ENCODE results near the gene EIF2B5. TPM values are rescaled to one million over a fixed set of nuclear protein-coding genes. Genes with fewer than 3 reads are reported as not detected.

Gene EIF2B5
- total RNA-seq, 4 donors from 2014 or later: 42.6 to 56.8 (median 53.4) TPM

GRCh38 chr3:184097556-184097955 lies 37.6 kb upstream of the EIF2B5 start:
- H3K36me3 ChIP-seq: no peaks in the 10 kb centered on the region
- no peaks in the 10 kb centered on the region for H3K4me1 ChIP-seq
- peaks cover 0 to 3% (median 0%) of the 10 kb centered on the region in 3 donors for H3K9me3 ChIP-seq
- peaks cover 0 to 11% (median 11%) of the 10 kb centered on the region in 3 donors for H3K27me3 ChIP-seq
- DNase-seq (no peak), ATAC-seq (no peak)
- in situ Hi-C loops (cut with MboI; ENCODE audit: low sequenced_read_pairs in 4 of 4) (no loop called here), intact Hi-C loops (cut with DNase I; ENCODE audit: low total_unique reads) (no loop called here)
- no peak overlapping the region for H3K4me3 ChIP-seq
- TF ChIP-seq POLR2A (IDR thresholded peaks at IDR 0.05) (no peak), CTCF (IDR thresholded peaks at IDR 0.05 in 4 of 5, conservative IDR thresholded peaks at IDR 0.05 in 1 of 5) (no peak)
- no peak overlapping the region for H3K27ac ChIP-seq

DNA sequence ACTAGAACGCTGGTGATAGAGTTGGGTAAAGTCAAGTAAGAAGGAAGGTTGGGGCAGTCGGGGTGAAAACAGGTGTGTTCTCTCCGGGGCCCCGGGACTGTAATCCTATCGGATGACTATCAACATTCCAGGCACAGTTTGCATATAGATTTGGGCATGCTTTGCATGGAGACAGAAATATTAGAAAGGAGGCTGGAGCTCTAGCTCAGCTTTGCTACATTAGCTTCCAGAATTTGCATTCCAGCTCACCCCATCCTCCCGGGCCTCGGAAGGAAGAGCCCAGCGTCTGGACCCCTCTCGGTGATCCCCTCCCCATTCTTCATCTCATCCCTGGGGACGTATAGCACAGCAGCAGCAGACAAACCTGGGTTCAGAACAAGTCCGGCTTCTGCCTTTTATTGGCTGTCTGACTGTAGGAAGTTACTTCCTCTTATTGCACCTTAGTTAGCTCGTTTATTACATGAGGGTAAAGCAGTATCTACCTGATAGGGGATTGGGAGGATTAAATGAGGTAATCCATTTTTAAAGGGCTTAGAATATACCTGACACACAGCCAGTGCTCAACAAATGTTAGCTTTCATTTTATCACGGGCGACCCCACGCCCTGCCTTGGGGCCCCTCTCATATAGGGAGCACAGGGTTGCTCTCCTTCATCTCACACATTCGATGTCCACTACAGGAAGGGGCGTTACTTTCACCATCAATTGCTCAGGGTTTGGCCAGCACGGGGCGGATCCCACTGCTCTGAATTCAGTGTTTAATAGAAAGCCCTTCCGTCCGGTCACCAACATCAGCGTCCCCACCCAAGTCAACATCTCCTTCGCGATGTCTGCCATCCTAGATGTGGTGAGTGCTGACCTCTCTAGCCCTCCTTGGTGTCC lies 35.1 kb upstream of the EIF2B5 start:
- no peaks in the 10 kb centered on the region for H3K4me1 ChIP-seq
- intact Hi-C loops (cut with DNase I; ENCODE audit: low total_unique reads) (no loop called here), in situ Hi-C loops (cut with MboI; ENCODE audit: low sequenced_read_pairs in 4 of 4) (no loop called here)
- H3K36me3 ChIP-seq: no peaks in the 10 kb centered on the region
- peaks cover 0 to 11% (median 7%) of the 10 kb centered on the region in 3 donors for H3K27me3 ChIP-seq
- no peak for TF ChIP-seq CTCF (IDR thresholded peaks at IDR 0.05 in 4 of 5, conservative IDR thresholded peaks at IDR 0.05 in 1 of 5)
- TF ChIP-seq POLR2A (IDR thresholded peaks at IDR 0.05): no peak
- H3K9me3 ChIP-seq: no peaks in the 10 kb centered on the region
- ATAC-seq (no peak), DNase-seq (no peak)
- H3K4me3 ChIP-seq: no peak overlapping the region
- no peak overlapping the region for H3K27ac ChIP-seq

DNA sequence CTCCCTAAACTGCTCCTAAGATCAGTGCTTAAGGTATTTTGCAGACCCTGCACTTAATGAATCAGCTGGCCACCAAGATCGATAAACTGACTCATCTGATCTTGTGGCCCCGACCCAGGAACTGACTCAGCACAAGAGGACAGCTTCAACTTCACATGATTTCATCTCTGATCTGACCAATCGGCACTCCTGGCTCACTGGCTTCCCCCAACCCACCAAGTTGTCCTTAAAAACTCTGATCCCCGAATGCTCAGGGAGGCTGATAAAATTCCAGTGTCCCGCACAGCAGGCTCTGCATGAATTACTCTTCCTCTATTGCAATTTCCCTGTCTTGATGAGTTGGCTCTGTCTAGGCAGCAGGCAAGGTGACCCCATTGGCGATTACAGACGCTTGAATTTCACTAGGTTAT lies 24.8 kb upstream of the EIF2B5 start:
- TF ChIP-seq CTCF (IDR thresholded peaks at IDR 0.05 in 4 of 5, conservative IDR thresholded peaks at IDR 0.05 in 1 of 5): no peak
- TF ChIP-seq POLR2A (IDR thresholded peaks at IDR 0.05): no peak
- intact Hi-C loops (cut with DNase I; ENCODE audit: low total_unique reads) (no loop called here), in situ Hi-C loops (cut with MboI; ENCODE audit: low sequenced_read_pairs in 4 of 4) (loop anchor here in 1 of 4 donors (10.0 kb wide), 1 partner anchor 56 kb away; the partner anchor contains the start of gene HTR3C)
- ATAC-seq (no peak), DNase-seq (no peak)
- H3K36me3 ChIP-seq: no peaks in the 10 kb centered on the region
- no peaks in the 10 kb centered on the region for H3K4me1 ChIP-seq
- no peak overlapping the region for H3K27ac ChIP-seq
- no peaks in the 10 kb centered on the region for H3K27me3 ChIP-seq
- H3K4me3 ChIP-seq: no peak overlapping the region
- H3K9me3 ChIP-seq: no peaks in the 10 kb centered on the region

GRCh38 chr3:184116017-184116416 lies 19.1 kb upstream of the EIF2B5 start:
- no peaks in the 10 kb centered on the region for H3K4me1 ChIP-seq
- intact Hi-C loops (cut with DNase I; ENCODE audit: low total_unique reads): no loop called here
- no peaks in the 10 kb centered on the region for H3K9me3 ChIP-seq
- H3K36me3 ChIP-seq: no peaks in the 10 kb centered on the region
- no peak for ATAC-seq
- DNase-seq: no peak
- H3K27ac ChIP-seq: no peak overlapping the region
- H3K27me3 ChIP-seq: no peaks in the 10 kb centered on the region
- H3K4me3 ChIP-seq: no peak overlapping the region
- in situ Hi-C loops (cut with MboI; ENCODE audit: low sequenced_read_pairs in 4 of 4): loop anchor here in 1 of 4 donors (10.0 kb wide), 1 partner anchor 61 kb away; the partner anchor contains the start of gene HTR3C
- no peak for TF ChIP-seq CTCF (IDR thresholded peaks at IDR 0.05 in 4 of 5, conservative IDR thresholded peaks at IDR 0.05 in 1 of 5)
- TF ChIP-seq POLR2A (IDR thresholded peaks at IDR 0.05): no peak
